AG10803 (cell line): ENCODE data around the gene AKT2.
"Not testable (repeated sequence)": the region's sequence is repeated elsewhere in the genome, so short reads cannot be mapped to it uniquely, and the experiment has no call there.

Source experiments
- DNase-seq: peaks from one replicate; pipeline ENCODE4 v3.0.0; 2010; ENCODE audit warnings: low read depth
- H3K4me3 ChIP-seq: 2 replicates; pipeline ENCODE4 v1.5.1; 2011; ENCODE audit warnings: mild to moderate bottlenecking, low read length, control low read depth
- TF ChIP-seq, protein P1 (sequence below): conservative IDR thresholded peaks from 2 replicates; pipeline ENCODE4 v1.5.1; 2011; ENCODE audit warnings: mild to moderate bottlenecking, low read length, control low read depth, inconsistent platforms

The AKT2 gene

DNA sequence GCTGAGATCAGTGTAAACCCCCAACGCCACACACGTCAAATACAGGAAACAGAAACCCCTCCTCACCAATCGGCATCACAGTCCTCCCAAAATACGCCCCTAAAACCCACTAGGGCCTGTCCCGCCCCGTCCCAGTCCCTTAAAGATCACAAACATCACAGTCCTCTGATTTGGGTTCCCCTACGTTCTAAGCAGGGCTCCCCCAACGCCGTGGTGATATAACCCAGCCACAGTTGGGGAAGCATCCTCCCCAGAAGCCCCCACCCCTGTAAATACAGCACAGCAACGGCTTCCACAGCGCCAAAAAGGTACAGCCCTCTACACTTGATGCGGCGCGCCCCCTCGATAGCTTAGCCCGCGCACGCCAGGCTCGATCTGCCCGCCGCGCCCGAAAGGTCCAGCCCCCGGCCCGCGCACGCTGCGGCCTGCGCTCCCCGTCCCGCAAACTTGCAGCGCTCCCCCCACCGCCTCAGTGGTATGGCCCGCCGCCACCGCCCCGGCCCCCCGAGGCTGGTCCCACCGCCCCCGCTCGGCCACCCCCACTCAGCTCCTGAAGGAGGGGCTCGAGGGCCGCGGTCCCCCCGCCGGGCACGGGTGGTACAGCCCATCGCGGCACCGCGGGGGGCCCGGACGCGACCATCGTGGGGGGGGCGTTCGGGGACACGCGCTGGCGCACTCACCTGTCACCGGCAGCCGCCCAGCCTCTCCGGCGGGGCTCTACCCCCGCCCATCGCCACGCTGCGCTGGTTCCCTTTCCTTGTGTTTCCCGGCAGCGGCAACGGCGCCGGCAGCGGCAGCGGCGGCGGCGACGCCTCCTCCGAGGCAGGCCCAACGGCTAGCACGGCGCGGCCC, at the start of gene AKT2:
AKT2 (minus strand) TSS at position 845 of the 852 bp plus-strand sequence. CDS start 20,078 bp downstream, outside the sequence.
- TF ChIP-seq, protein P1, sequence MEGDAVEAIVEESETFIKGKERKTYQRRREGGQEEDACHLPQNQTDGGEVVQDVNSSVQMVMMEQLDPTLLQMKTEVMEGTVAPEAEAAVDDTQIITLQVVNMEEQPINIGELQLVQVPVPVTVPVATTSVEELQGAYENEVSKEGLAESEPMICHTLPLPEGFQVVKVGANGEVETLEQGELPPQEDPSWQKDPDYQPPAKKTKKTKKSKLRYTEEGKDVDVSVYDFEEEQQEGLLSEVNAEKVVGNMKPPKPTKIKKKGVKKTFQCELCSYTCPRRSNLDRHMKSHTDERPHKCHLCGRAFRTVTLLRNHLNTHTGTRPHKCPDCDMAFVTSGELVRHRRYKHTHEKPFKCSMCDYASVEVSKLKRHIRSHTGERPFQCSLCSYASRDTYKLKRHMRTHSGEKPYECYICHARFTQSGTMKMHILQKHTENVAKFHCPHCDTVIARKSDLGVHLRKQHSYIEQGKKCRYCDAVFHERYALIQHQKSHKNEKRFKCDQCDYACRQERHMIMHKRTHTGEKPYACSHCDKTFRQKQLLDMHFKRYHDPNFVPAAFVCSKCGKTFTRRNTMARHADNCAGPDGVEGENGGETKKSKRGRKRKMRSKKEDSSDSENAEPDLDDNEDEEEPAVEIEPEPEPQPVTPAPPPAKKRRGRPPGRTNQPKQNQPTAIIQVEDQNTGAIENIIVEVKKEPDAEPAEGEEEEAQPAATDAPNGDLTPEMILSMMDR: no peak
- H3K4me3 ChIP-seq: peak within 1 kb of the TSS; percentile 85
- DNase-seq: peak; percentile 38

DNA sequence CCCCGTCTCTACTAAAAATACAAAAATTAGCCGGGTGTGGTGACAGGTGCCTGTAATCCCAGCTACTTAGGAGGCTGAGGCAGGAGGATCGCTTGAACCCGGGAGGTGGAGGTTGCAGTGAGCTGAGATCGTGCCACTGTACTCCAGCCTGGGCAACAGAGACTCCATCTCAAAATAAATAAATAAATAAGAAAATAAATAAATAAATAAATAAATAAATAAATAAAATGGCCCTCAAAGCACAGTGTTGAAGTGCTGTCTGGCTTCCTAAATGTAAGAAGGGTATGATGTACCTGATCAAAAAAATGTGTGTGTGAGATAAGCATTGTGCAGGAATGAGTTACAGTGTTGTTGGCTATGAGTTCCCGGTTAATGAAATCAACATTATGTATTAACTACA, 47.9 kb upstream of the AKT2 start:
- not testable (repeated sequence) for H3K4me3 ChIP-seq, DNase-seq

DNA sequence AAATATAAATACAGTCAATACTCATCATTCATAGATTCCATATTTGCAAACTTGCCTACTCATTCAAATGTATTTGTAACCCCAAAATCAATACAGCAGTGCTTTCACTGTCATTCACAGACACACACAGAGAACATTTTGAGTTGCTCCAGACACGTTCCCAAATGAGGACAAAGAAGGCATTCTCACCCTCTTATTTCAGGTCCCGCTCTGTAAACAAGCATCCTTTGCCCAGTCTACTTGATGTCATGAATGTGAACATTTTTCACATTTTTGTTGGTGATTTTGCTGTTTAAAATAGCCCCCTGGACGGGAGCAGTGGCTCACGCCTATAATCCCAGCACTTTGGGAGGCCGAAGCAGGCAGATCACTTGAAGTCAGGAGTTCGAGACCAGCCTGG, 47.5 kb upstream of the AKT2 start:
- TF ChIP-seq, protein P1: no peak
- DNase-seq: no peak
- no peak overlapping the region for H3K4me3 ChIP-seq

- TF ChIP-seq, protein P1: no peak
- H3K4me3 ChIP-seq: no peak overlapping the region
- DNase-seq: no peak
These were observed 45.9 kb upstream of the AKT2 start for GRCh38 chr19:40331052-40331451.

DNA sequence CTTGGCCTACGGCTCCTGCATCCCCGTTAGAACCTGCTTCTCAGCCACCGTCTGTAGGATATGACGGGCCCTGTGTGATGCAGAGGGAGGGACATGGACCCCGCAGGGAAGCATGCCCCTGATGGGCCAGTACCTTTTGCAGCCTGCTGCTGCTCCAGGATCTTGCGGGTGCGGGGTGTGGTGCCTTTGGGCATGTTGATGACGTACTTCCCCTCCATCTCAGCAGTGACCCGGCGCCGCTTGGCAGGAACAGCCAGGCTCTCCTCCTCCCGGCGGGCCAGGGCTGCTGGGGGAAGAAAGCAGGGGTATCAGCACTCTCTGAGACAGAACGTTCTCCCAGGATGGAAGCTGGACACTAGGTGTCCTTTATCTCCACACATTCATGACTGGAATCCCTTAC, 41.1 kb upstream of the AKT2 start:
- no peak for DNase-seq
- H3K4me3 ChIP-seq: no peak overlapping the region
- TF ChIP-seq, protein P1: no peak

DNA sequence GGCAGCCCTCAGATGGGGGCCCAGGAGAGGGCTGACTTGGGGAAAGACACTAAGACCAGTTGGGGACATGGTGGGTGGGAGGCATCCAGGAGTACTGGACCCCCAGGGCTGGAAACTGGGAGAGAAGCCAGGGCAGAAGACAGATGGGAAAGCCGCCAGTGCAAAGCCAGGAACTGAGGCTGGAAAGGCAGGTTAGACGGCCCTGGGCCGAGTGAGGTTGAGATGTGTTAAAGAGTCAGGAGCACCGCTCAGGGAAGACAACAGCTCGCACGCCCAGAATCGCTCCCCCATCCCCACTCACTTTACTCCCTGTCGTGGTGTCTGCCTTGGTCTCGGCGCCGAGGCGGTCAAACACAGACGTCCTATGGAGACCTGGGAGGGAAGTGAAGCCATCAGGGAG, 38.6 kb upstream of the AKT2 start:
- no peak overlapping the region for H3K4me3 ChIP-seq
- DNase-seq: no peak
- TF ChIP-seq, protein P1: no peak

GRCh38 chr19:40322951-40323615, 37.9 kb upstream of the AKT2 start:
- TF ChIP-seq, protein P1: no peak
- no peak overlapping the region for H3K4me3 ChIP-seq
- DNase-seq: no peak
